ENCODE data around the gene ANAPC16.
"Not testable (repeated sequence)": the region's sequence is repeated elsewhere in the genome, so short reads cannot be mapped to it uniquely, and the experiment has no call there.

ANAPC16 gene

DNA sequence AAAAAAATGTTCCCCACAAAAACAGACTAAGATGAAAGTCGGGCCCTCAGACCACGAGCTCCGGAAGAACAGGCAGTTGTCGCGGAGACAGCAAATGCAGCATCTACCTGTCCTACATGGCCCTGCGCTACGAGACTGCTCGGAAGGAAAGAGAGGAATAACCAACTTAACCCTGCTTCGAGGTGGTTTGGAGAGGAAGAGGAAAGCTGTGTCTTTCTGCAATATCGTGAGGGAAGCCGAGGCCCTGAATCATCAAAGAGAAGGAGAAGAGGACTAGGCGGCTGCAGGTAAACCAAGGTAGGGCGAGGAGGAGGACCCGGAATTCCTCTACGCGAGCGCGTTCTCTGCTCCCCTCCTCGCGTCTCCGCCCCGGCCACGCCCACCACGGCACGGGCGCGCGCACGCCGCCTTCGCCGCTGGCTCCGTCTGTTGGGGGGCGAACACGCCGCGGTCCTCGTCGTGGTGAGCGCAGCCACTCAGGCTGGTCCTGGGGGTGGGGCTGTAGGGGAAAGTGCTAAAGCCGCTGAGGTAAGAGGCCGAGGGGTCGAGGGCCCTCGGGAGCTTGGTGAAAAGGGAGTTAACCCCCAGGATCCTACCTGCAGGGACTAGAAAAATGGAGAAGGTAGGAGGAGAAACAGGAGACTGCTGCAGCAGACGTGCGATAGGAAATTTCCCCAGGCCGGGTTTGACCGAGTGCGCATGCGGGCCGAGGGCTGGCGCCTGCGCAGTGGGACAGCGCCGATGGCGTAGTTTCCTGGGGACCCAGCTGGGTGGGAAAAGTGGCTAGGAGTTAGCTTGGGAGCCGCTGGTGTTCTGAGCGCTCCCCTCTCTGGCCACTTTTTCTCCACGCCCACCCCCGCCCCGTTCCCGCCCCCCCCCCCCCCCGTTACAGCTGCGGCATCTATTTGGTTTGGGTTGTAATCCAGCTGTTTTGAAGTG lies at the start of gene ANAPC16, which contains the start of gene ASCC1:
TSS of gene ANAPC16 (plus strand) at position 402 of the 939 bp plus-strand sequence. CDS start 7,903 bp downstream, outside the sequence.
TSS of gene ASCC1 (minus strand) at position 666 of the 939 bp plus-strand sequence. CDS start 2,978 bp downstream, outside the sequence.
- peak; percentile 93 to 95 for DNase-seq

DNA sequence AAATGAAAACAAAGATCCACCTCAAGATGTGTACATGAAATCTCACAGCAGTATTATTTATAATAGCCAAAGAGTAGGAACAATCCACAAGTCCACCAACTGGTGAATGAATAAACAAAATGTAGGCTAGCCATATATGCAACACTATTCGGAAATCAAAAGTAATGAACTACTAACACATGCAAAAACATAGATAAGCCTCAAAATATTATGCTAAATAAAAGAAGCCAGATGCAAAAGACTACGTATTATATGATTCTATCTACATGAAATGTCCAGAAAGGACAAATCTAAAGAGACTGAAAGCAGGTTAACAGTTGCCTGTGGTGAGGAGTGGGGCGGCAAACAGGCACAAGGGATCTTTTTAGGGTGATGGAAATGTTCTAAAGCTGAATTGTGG lies 48.7 kb upstream of the ANAPC16 start:
- no peak for DNase-seq

DNA sequence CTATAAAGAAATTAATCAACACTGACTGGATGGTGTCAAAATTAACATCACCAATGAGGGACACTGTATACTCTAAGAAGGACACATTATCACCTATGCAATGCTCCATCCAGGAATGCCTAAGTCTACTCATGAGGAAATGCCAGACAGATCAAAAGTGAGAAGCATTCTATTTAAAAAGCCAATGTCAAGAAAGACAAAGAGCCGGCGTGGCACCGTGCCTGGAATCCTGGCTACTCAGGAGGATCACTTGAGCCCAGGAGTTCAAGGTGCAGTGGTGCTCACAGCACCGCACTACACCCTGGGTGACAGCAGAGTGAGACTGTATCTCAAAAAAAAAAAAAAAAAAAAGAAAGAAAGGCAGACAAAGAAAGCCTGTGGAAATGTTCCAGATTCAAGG lies 45.5 kb upstream of the ANAPC16 start:
- DNase-seq = no peak

DNA sequence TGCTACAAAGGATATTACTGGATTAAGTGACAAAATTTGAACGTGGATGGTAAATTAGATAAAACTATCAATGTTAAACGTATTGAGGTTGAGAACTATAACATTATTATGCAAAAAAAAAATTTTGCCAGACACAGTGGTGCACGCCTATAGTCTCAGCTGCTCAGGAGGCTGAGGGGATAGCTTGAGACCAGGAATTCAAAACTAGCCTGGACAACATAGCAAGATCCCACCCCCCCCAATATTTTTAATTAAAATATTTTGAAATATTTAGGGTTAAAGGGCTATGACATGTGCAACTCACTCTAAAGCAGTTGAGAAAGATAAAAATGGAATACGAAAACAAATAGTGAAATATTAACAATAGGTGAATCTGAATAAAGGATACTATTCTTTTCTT lies 45.1 kb upstream of the ANAPC16 start:
- DNase-seq = no peak

DNA sequence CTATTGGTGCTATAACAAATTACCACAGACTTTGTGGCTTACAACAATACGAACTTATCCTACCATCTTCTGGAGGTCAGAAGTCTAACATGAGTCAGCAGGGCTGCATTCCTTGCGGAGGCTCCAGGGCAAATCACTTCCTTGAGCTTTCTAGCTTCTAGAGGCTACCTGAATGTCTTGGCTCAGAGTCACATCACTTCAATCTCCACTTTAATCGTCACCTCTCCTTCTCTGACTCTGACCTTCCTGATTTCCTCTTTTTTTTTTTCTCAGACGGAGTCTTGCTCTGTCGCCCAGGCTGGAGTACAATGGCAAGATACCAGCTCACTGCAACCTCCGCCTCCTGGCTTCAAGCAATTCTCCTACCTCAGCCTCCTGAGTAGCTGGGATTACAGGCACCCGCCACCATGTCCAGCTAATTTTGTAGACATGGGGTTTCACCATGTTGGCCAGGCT lies 44.6 kb upstream of the ANAPC16 start:
- DNase-seq = no peak

DNA sequence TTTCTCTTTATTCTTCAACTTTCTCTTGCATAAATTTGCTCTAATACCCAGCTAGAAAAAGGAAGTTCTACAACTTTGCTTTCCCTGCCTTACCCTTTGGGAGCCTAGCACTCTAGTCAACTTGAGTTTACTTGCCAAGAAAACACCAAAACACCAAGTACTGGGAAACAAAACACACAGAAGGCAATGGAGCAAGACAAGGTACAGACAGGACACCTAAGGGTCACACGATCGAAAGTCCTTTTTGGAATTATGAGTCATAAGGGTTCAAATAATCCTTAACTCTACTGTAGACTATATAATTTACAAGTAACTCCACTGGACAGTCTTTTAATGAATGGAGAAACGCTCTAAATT lies 42.6 kb upstream of the ANAPC16 start:
- no peak for DNase-seq

DNA sequence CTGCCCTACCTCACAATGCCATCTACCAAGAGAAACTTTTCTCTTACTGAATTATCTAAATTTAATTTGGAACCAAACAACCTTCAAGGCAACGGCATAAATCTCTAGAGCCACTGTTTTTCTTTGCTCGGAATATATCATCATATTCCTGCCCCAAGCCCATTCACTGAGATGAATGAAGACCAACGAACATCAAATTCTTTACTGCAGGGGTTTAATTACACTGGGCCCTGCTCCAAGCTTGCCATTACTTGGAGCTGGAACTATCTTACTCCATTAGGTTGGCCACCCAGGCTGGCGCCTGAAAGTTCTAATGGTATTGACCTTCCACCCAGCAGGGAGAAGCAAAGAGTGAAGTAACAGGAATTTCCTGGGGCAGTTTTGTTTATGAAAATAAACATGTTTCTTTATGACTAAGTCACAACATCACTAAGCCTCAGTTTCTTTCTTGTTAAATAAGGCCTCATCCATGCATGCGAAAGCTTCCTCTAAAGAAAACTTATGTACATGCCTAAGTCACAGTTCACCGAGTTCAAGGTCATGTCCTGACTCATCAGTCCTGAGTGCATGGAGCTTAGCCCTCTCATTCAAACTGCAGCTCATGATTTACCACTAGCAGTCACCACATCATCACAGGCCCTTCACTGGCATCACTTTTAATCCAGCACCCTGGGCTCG lies 42.1 kb upstream of the ANAPC16 start:
- DNase-seq = no peak

DNA sequence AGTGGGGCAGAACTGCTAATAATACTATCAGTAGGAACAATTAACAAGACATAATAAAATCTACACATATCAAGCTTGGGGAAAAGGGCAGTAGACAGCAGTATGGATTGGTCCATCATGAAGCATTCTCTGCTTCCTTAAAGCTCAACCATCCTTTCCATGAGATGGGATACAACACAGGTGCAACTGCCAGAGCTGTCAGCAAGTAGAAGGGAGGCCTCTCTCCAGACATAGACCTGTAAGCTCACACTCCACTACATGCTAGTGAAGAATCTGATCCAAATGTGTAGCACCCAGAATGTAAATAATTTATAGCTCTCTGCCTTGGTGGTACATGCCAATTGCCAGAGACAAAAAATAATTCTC lies 41.5 kb upstream of the ANAPC16 start:
- DNase-seq = no peak

DNA sequence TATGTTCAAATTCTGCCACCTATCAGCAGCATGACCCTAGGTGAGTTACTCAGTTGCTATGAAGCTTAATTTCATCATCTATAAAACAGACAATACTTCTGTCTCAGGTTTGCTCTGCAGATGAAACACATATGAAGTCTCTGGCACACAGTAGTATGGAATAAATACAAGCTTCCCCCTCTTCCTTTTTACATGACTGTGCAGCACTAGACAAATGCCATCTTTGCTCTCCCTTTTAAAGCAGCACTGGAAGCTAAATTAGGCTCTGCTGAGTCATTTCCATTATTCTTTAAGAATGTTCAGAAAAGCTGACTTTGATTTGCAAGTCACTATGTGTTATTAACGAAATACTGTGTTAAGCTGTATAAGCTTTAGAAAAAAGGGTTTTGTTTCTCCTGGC lies 40.7 kb upstream of the ANAPC16 start:
- no peak for DNase-seq

DNA sequence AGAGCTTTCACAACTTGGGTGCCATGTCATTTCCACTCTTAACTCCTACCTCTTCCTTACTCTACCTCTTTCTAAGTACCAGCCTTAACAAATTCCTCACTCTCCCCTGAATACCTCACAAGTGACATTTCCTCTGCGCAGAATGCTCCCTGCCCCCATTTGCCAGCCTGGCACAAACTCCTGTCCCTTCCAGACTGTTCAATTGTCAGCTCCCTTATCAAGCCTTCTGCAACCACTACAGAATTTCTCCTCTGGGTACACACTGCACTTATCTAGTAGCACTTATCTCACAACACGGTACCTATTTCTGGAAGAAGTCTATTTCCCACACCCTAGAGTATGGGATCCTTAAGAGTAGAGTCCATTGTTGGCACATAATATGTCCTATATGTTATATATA lies 39.1 kb upstream of the ANAPC16 start:
- no peak for DNase-seq

DNA sequence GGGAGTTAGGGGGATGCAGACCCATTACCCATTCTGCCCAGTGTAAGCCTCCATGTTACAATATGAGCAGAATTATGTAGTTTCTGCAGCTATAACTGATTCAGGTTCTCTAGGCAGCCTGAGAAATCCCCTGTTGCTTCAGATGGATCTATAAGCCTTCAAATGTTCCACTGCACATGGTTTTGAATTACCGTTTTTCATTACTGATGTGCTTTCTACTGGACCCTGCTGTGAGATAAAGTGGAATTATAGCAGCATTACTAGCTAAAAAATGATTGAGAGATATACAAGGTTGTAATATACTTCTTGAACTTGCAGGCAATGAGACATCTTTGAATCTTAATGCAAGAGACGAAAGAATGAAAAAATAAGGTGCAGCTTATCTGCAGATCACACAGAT lies 38.4 kb upstream of the ANAPC16 start:
- no peak for DNase-seq

DNA sequence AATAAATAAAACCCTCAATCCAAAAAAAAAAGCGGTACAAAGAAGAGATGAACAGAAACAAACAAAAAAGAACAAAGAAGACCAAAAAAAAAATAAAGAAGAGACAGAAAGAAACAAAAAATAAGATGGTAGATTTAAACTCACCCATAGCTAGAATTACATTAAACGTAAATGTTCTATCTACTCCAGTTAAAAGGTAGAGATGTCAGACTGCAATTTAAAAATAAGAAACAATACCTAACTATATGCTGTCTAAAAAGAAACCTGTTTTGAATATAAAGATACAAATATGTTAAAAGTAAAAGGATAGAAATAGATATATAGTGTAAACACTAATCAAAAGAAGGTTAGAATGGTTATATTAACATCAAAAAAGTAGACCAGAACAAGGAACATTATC lies 31.7 kb upstream of the ANAPC16 start:
- no peak for DNase-seq

DNA sequence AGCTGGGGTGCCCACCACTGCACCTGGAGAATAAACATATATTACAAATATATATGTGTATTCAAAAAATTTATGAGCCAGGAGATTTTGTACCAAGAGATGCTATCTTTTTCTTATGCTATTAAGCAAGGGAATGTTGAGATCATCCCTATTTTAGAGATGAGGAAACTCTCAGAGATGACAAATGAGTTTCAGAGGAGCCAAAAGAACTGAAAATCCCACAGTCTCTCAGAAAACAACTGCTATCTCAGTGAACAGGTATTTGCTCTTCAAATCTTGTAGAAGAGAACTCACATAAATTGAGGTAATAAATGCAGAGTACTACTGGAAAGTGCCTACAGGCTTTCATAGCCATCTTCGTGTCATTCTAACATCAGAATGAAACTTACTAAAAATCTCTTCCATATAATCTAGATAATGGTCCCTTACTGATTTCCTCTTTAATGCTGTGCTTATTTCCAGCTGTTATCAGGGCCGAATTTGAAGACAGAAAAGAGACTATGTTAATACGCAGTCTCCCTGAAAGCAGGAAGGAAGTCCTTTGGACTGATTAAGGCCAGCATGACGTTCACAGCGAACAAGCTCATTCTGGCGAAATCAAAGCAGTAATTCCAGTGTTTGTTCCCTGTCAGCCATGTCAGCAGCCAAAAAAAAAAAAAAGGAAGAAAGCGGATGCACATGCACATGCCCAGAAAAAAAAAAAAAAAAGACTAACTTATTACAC lies 29.4 kb upstream of the ANAPC16 start:
- peak in 1 of 2 donors; percentile 11 for DNase-seq

DNA sequence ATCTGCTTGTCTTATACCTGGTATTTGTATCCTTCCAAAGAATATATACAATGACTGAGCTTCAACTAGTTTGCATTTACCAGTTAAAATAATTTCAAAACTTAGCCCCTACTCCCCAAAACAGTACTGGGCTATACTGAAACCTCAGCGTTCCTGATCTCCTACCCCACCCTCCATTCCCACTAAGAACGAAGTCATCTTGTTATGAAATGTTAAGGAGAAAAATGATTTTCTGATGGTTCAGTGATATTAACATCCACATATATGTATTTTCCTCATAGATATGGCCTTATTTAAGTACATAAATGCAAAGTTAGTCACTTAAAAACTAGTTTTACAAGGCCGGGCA lies 28.9 kb upstream of the ANAPC16 start:
- no peak for DNase-seq

DNA sequence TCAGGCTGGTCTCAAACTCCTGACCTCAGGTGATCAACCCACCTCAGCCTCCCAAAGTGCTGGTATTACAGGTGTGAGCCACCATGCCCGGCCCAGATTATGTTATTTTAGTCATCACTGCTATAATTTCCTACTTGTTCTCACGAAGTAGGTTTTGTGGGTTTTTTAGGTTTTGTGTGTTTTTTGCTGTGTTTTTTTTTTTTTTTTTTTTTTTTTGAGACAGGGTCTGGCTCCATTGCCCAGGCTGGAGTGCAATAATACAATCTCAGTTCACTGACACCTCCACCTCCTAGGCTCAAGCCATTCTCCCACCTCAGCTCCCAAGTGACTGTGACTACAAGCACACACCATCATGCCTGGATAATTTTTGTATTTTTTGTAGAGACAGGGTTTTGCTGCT lies 20.9 kb upstream of the ANAPC16 start:
- DNase-seq = no peak

DNA sequence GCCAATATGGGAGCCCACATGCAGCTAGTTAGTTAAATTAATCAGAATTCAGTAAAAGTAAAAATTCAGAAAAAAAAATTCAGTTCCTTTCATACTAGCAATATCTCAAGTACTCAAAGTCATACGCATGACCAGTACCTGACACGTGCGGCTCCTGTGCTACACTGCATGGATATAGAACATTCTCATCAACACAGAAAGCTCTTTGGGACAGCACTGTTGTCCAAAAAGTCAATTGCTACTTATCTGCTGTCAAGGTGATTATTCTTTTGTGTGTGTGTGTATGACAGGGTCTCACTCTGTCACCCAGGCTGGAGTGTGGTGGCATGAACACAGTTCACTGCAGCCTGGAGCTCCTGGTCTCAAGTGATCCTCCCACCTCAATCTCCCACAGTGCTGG lies 14.9 kb upstream of the ANAPC16 start:
- DNase-seq = no peak

DNA sequence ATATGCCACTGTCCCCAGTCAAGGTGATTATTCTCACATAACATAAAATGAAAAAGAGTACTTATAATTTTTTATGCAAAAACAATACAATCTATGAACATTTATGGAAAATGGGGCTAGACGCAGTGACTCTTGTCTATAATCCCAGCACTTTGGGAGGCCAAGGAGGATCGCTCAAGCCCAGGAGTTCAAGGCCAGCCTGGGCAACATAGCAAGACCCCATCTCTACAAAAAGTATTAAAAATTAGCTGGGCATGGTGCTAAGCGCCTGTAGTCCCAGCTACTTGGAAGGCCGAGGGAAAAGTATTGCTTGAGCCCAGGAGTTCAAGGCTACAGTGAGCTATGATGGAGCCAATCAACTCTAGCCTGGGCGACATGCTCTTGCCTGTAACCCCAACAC lies 14.5 kb upstream of the ANAPC16 start:
- no peak for DNase-seq

DNA sequence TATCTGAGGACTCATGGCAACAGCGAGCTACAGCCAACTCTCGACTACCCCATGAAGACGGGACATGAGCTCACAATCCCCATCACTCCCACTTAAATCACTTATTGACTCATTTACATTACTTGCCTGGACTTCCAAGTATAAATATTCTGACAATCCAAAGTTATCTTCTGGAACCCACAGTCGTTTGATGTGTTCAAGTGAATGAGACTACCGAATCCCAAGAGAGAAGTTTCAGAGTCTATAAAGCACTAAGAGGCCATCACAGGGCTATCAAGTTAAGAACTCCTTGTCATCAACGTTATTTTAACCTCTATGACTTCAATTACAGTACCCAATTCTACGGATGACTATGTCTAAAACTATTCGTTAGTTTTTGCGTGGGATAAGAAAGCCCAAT lies 11.5 kb upstream of the ANAPC16 start:
- DNase-seq = no peak

DNA sequence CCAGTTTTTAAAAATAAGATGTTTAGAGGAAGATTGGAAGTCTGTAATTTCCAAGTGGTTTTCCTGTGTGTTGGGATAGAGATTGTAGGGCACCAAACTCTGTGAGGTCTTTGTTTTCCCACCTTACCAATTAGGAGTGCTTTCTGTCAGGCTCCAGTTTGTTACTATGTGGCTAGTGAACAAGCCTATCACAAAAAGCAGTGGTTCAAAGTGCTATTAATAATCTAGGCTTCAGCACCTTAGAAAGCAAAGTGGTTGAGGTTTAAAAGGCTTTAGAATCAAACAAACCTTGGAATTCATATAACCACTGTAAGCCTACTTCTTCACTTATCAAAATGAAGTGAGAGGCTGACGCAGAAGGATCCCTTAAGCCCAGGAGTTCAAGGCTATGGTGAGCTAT lies 11.1 kb upstream of the ANAPC16 start:
- DNase-seq = no peak

DNA sequence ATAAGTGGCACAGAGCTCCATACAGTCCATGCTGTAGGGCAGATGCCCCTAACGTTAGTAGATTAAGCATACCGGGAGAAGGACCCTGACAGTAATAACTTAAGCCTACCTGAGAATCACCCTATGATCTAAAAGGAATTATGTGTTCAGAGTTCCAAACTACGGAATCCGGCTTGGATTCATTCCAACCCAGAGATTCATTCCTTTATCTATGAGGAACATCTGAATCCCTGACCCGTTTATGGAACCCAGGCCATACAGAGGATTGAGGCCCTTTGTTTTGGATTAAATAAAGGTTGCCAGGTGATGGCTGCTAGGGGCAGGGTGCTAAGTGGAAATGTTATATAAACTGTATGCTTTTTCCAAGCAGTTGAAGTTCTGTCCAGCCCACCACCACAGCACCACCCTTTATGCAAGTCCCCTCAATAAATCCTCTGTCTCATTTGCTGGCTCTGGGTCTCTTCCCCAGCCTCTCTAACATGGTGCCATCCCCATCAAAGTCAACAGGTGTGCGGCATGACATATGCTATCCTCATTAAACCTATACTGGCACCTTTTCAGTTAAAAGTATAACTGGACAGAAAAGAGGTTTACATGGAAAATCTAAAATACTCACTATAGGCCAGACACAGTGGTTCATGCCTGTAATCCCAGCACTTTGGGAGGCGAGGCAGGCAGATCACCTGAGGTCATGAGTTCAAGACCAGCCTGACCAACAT lies 9.1 kb upstream of the ANAPC16 start:
- DNase-seq = no peak

DNA sequence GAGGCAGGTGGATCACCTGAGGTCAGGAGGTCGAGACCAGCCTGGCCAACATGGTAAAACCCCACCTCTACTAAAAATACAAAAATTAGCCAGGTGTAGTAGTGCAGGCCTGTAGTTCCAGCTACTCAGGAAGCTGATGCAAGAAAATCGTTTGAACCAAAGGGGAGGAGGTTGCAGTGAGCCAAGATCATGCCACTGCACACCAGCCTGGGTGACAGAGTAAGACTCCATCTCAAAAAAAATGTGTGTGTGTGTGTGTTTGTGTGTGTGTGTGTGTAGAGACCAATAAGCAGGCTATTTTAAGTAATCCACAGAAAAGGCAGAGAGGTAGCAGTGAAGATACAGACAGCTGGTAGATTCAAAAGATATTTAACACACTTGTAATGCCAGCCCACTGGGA lies 7.3 kb upstream of the ANAPC16 start:
- not testable (repeated sequence) for DNase-seq

DNA sequence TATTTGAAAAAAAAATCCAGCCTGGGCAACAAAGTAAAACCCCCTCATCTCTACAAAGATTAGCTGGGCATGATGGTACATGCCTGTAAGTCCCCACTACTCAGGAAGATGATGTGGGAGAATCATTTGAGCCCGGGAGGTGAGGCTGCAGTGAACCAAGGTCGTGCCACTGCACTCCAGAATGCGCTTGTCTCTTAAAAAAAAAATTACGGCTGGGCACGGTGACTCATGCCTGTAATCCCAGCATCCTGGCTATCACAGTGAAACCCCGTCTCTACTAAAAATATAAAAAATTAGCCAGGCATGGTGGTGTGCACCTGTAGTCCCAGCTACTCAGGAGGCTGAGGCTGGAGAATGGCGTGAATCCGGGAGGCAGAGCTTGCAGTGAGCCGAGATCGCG lies 4.4 kb upstream of the ANAPC16 start:
- DNase-seq = not testable (repeated sequence)

DNA sequence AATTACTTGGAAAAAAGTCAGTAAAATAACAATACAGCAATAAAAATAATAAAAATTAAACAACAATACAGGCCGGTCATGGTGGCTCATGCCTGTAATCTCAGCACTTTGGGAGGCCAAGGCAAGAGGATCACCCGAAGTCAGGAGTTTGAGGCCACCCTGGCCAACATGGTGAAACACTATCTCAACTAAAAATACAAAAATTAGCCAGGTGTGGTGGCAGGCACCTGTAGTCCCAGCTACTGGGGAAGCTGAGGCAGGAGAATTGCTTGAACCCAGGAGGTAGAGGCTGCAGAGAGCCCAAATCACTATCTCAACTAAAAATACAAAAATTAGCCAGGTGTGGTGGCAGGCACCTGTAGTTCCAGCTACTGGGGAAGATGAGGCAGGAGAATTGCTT lies 4.0 kb upstream of the ANAPC16 start:
- DNase-seq = not testable (repeated sequence)
